GM12872 (cell line): Measurements from ENCODE around the gene TFDP1.

ENCODE experiments used
- TF ChIP-seq, protein P1 (sequence below): IDR thresholded peaks from 3 replicates; pipeline ENCODE4 v1.5.1; 2011; ENCODE audit warnings: low read depth, mild to moderate bottlenecking, low read length, moderate library complexity; ENCODE audit not compliant: insufficient read depth

The TFDP1 gene

GRCh38 chr13:113581871-113582270, 2.7 kb upstream of the TFDP1 start:
- TF ChIP-seq, protein P1, sequence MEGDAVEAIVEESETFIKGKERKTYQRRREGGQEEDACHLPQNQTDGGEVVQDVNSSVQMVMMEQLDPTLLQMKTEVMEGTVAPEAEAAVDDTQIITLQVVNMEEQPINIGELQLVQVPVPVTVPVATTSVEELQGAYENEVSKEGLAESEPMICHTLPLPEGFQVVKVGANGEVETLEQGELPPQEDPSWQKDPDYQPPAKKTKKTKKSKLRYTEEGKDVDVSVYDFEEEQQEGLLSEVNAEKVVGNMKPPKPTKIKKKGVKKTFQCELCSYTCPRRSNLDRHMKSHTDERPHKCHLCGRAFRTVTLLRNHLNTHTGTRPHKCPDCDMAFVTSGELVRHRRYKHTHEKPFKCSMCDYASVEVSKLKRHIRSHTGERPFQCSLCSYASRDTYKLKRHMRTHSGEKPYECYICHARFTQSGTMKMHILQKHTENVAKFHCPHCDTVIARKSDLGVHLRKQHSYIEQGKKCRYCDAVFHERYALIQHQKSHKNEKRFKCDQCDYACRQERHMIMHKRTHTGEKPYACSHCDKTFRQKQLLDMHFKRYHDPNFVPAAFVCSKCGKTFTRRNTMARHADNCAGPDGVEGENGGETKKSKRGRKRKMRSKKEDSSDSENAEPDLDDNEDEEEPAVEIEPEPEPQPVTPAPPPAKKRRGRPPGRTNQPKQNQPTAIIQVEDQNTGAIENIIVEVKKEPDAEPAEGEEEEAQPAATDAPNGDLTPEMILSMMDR, result no peak

DNA sequence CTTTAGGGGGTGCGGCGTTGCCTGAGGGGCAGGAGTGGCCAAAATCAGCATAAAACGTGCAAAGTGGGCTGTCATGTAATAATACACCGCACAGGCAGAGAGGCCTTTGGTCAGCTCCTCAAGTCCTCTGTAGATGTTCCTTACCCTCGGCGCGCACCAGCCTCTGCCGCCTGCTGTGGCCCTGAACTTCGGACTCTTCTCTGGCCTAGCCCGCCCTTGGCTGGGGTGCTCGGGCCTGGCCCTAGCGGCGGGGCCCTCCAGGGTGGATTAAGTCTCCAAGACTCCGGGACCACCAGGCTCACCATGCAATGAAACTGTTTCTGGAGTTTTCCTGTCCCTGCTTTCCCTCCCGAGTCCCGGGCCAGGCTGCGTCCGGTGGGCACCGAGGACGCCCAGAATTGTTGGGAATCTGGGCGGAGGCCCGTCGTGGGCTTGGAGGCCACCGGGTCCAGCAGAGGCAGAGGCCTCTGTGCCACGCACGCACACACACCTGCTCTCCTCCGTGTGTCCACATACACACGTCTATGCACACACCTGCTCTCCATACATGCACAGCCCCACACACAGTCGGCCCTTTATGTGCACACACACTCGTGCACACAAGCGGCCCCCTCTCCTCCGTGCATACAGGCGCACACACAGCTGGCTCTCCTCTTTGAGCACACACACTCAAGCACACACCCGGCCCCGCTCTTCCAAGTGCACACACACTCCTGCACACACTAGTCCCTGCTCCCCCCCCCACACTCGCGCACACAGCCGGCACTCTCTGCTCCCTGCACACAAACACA, 1.5 kb upstream of the TFDP1 start:
- TF ChIP-seq, protein P1, result no peak

DNA sequence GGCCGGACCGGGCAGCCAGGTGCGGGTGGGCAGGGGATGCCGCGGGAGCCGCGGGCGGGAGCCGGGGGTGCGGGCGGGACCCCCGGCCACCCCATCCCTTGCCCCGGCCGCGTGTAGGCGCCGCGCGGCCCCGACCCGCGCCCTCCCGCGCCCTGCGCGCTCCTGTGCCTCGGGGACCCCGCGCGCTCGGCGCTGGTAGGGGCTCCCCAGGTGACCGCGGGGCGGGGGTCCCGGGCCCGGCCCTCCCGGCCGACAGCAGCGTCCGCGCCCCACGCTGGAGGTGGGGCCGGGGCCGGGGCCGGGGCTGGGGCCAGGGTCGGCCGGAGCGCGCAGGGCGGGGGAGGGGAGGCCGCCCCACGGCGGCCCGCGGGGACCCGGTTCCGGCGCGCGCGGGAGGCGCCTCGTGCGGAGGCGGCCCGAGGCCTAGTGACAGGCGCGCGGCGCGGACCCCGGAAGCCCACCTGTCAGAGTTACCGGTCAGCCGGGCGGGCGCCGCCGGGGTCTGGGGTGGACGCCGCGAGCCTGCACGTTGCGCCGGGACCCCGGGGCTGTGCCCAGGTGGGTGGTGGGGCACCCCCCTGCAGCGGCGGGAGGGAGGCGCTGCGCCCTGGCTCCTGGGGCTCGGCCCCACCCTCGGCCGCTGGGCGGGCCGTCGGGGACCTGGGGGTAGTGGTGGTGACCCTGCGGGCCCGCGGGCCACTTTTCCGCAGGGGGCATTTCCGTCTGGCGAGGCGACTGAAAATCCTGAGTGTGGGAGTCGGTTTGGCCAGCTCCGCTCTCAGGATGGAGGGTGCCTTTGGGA, 518 bp downstream of the TFDP1 start:
- TF ChIP-seq, protein P1, result no peak

DNA sequence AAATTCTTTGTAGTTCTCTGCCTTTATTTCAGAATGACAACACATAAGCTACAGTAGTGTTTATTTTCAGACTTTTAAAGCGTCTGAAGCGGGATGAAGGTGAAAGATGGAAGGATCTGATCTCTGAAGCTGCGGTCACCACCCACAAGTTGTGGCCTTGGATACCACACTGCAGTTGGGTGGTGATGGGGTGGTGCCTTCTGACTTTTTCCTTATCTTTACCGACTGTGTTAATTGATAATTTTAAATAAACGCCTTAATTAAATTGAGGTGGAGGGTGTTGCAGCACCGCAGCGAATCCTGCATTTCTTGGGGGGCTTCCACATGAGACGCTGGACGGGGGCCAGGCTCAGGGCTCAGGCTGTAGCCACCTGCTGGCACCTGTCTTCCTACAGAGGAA, 1.3 kb downstream of the TFDP1 start:
- TF ChIP-seq, protein P1, result no peak

DNA sequence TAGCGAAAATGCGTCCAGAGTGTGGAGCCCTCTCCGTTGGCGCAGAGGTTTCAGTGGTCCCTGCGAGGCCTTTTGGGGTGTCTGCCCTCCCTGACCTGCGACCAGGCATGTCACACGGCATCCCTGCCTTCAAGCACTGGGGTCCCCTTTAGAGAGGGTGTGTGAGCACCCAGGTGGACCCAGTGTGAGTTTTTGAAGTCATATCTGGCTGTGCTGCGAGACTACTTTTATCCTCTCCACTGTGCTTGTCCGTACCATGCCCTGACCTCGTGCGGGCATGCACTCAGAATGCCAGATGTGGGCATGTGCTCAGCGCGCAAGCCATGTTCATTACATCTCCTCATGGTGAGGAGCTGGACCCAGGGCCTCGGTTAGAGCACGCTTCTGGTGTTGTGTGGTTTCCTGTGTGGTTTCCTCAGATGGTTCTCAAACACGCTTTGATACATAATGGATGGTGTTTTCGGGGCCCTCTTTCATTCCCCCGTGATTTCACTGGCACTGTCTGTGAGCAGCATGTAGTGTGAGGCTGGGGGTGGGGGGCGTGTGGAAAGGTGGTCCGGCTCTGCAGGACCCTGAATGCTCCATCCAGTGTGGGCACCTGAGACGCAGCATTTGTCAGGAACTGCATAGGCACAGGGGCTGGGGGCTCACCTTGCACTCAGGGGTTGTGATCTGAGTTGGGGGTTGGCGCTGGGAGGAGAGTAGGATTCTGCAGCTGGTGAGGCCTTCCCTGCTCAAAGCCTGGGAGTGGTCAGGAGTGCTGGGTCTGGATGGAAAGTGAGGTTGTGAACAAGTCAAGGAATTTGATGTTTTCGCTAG, 2.3 kb downstream of the TFDP1 start:
- TF ChIP-seq, protein P1, result no peak

DNA sequence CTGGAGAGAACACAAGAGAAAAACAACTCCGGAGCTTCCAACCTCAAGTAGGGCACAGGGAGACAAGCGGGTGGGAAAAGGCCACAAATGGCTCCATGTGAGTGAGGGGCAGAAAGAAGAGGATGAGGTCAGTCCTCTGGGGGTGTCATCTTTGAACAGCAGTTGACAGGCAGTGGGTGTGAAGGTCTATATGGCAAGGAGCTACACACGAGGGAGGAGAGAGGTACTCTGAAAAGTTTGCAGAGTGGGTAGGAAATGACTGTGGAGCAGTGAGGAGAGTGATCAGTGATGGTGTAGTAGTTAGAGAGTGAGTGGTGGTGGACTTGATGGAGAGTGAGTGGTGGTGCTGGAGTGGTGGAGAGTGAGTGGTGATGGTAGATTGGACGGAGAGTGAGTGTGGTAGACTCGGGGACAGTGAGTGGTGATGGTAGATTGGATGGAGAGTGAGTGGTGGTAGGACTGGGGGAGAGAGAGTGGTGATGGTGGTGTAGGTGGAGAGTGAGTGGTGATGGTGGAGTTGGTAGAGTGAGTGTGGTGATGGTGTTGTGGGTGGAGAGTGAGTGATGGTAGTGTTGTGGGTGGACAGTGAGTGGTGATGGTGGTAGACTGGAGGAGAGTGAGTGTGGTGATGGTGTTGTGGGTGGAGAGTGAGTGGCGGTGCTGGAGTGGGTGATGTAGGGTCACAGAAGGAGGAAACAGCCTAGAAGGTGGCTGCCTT, 4.0 kb downstream of the TFDP1 start:
- TF ChIP-seq, protein P1, result no peak
